IMR-90 (cell line): Measurements from ENCODE around the gene SPCS3. TPM values are rescaled to one million over a fixed set of nuclear protein-coding genes. Genes with fewer than 3 reads are reported as not detected.

ENCODE experiments used
- ATAC-seq: fragments of 200-7000 bp; cut with Tn5 transposase; 2 replicates; pipeline ENCODE4 v1.9.1; 2020; ENCODE audit warnings: low read depth, mild to moderate bottlenecking, moderate library complexity
- BruUV-seq: library from RNA; stranded (reverse); fragments of 400-500 nt; replicated peaks from 2 replicates; lab custom pipeline; 2021; lab: Mats Ljungman, UMichigan
- CTCF ChIA-PET: fragments of 300-600 bp; formaldehyde crosslinking; extraction: SDS; loops from one replicate; lab custom pipeline; 2021; ENCODE audit warnings: antibody characterized with exemption; lab: Yijun Ruan, JAX
- POLR2A ChIA-PET: fragments of 300-600 bp; sonication (Branson Sonifier 250); formaldehyde crosslinking; loops from one replicate; lab custom pipeline; 2022; ENCODE audit warnings: antibody characterized with exemption; ENCODE audit not compliant: unreplicated experiment; lab: Charles Lee
- DNase-seq: peaks from one replicate; pipeline ENCODE4 v3.0.0; 2013
- H2AFZ ChIP-seq: replicated peaks from 2 replicates; pipeline ENCODE3; 2013; ENCODE audit warnings: low read length, mild to moderate bottlenecking; ENCODE audit not compliant: poor library complexity
- H2AK5ac ChIP-seq: 2 replicates; pipeline ENCODE4 v1.6.1; 2013; ENCODE audit warnings: low read depth, low read length, inconsistent platforms
- H2AK9ac ChIP-seq: replicated peaks from 2 replicates; pipeline ENCODE3; 2013; ENCODE audit warnings: mild to moderate bottlenecking, low read depth, low read length, moderate library complexity; ENCODE audit not compliant: poor library complexity
- H2BK120ac ChIP-seq: 2 replicates; pipeline ENCODE4 v1.6.1; 2013; ENCODE audit warnings: low read depth, low read length, inconsistent platforms
- H2BK15ac ChIP-seq: 3 replicates; pipeline ENCODE4 v1.6.1; 2013; ENCODE audit warnings: low read depth, low read length, inconsistent platforms
- H2BK20ac ChIP-seq: 2 replicates; pipeline ENCODE4 v1.6.1; 2013; ENCODE audit warnings: low read depth, mild to moderate bottlenecking, inconsistent platforms, low read length, moderate library complexity
- H2BK5ac ChIP-seq: 2 replicates; pipeline ENCODE4 v1.6.1; 2013; ENCODE audit warnings: mild to moderate bottlenecking, low read depth, low read length, inconsistent platforms; ENCODE audit not compliant: poor library complexity, severe bottlenecking
- H3K14ac ChIP-seq: replicated peaks from 2 replicates; pipeline ENCODE4 v1.6.1; 2013; ENCODE audit warnings: low read depth, low read length, inconsistent platforms
- H3K18ac ChIP-seq: 2 replicates; pipeline ENCODE4 v1.6.1; 2013; ENCODE audit warnings: low read depth, low read length, control low read depth
- H3K23ac ChIP-seq: 2 replicates; pipeline ENCODE4 v1.6.1; 2013; ENCODE audit warnings: low read depth, low read length, inconsistent platforms
- H3K27ac ChIP-seq: 2 replicates; pipeline ENCODE4 v1.5.1; 2013; ENCODE audit warnings: mild to moderate bottlenecking, control low read depth, low read length; ENCODE audit not compliant: insufficient read depth
- H3K27me3 ChIP-seq: 2 replicates; pipeline ENCODE4 v1.6.1; 2013; ENCODE audit warnings: low read length; ENCODE audit not compliant: control insufficient read depth, insufficient read depth
- H3K36me3 ChIP-seq: 2 replicates; pipeline ENCODE4 v1.6.1; 2013; ENCODE audit warnings: low read length, mixed read lengths; ENCODE audit not compliant: control insufficient read depth, insufficient read depth
- H3K4ac ChIP-seq: 2 replicates; pipeline ENCODE4 v1.6.1; 2013; ENCODE audit warnings: low read depth, low read length, inconsistent platforms
- H3K4me1 ChIP-seq: 2 replicates; pipeline ENCODE4 v1.6.1; 2013; ENCODE audit warnings: low read length, mixed read lengths; ENCODE audit not compliant: control insufficient read depth, insufficient read depth
- H3K4me2 ChIP-seq: 2 replicates; pipeline ENCODE4 v1.6.1; 2013; ENCODE audit warnings: low read depth, mild to moderate bottlenecking, control low read depth, low read length, moderate library complexity
- H3K4me3 ChIP-seq: 2 replicates; pipeline ENCODE4 v1.5.1; 2013; ENCODE audit warnings: low read depth, mild to moderate bottlenecking, control low read depth, low read length, moderate library complexity; ENCODE audit not compliant: insufficient read depth
- H3K56ac ChIP-seq: 2 replicates; pipeline ENCODE4 v1.6.1; 2013; ENCODE audit warnings: low read length, inconsistent platforms; ENCODE audit not compliant: insufficient read depth; ENCODE audit errors: extremely low read depth
- H3K79me1 ChIP-seq, 2 experiments: 2 replicates each; pipeline ENCODE4 v1.6.1; 2013; ENCODE audit warnings: low read length in 2 of 2, inconsistent platforms in 1 of 2, low read depth in 1 of 2
- H3K9ac ChIP-seq: 2 replicates; pipeline ENCODE4 v1.6.1; 2013; ENCODE audit warnings: low read depth, low read length, control low read depth
- H3K9me1 ChIP-seq: 2 replicates; pipeline ENCODE4 v1.6.1; 2013; ENCODE audit warnings: low read length, inconsistent platforms; ENCODE audit not compliant: insufficient read depth
- H3K9me3 ChIP-seq: 2 replicates; pipeline ENCODE4 v1.6.1; 2013; ENCODE audit warnings: low read length; ENCODE audit not compliant: control insufficient read depth, insufficient read depth
- H4K20me1 ChIP-seq: 2 replicates; pipeline ENCODE4 v1.6.1; 2013; ENCODE audit warnings: low read length, inconsistent platforms; ENCODE audit not compliant: insufficient read depth
- H4K5ac ChIP-seq: 2 replicates; pipeline ENCODE4 v1.6.1; 2013; ENCODE audit warnings: mild to moderate bottlenecking, low read depth, low read length, control low read depth
- H4K8ac ChIP-seq, 2 experiments: 2 replicates each; pipeline ENCODE4 v1.6.1; 2013; ENCODE audit warnings: low read depth in 2 of 2, low read length in 2 of 2, control low read depth in 1 of 2, inconsistent platforms in 1 of 2
- H4K91ac ChIP-seq: 2 replicates; pipeline ENCODE4 v1.6.1; 2013; ENCODE audit warnings: low read depth, low read length, inconsistent platforms; ENCODE audit not compliant: insufficient read depth
- BHLHE40 ChIP-seq: fragments of 150-350 bp; IDR thresholded peaks from 2 replicates; pipeline ENCODE4 v1.6.1; 2016; ENCODE audit warnings: mild to moderate bottlenecking, low read depth, low read length
- CEBPB ChIP-seq: IDR thresholded peaks from 2 replicates; pipeline ENCODE4 v1.6.1; 2012; ENCODE audit warnings: low read depth, low read length, improper control_type of control experiment
- CHD1 ChIP-seq: IDR thresholded peaks from 2 replicates; pipeline ENCODE4 v1.6.1; 2012; ENCODE audit warnings: low read depth, low read length, improper control_type of control experiment
- FOS ChIP-seq: fragments of 150-350 bp; IDR thresholded peaks from 2 replicates; pipeline ENCODE4 v1.6.1; 2016; ENCODE audit warnings: low read depth, low read length
- MAFK ChIP-seq: IDR thresholded peaks from 2 replicates; pipeline ENCODE4 v1.6.1; 2012; ENCODE audit warnings: low read depth, low read length, improper control_type of control experiment
- MAZ ChIP-seq: IDR thresholded peaks from 2 replicates; pipeline ENCODE4 v1.6.1; 2012; ENCODE audit warnings: low read depth, mild to moderate bottlenecking, low read length, improper control_type of control experiment, moderate library complexity, borderline replicate concordance
- MXI1 ChIP-seq: IDR thresholded peaks from 2 replicates; pipeline ENCODE4 v1.6.1; 2012; ENCODE audit warnings: low read depth, mild to moderate bottlenecking, low read length, moderate library complexity, borderline replicate concordance
- NFE2L2 ChIP-seq: fragments of 150-350 bp; IDR thresholded peaks from 2 replicates; pipeline ENCODE4 v1.6.1; 2016; ENCODE audit warnings: low read depth, mild to moderate bottlenecking, low read length
- POLR2A ChIP-seq: IDR thresholded peaks from 2 replicates; pipeline ENCODE4 v1.6.1; 2012; ENCODE audit warnings: mild to moderate bottlenecking, low read depth, low read length
- RAD21 ChIP-seq: IDR thresholded peaks from 2 replicates; pipeline ENCODE4 v1.6.1; 2012; ENCODE audit warnings: low read length, improper control_type of control experiment
- RCOR1 ChIP-seq: IDR thresholded peaks from 2 replicates; pipeline ENCODE4 v1.6.1; 2012; ENCODE audit warnings: mild to moderate bottlenecking, low read length, improper control_type of control experiment; ENCODE audit not compliant: insufficient replicate concordance
- RFX5 ChIP-seq: IDR thresholded peaks from 2 replicates; pipeline ENCODE4 v1.8.0; 2012; ENCODE audit warnings: low read depth, mild to moderate bottlenecking, low read length, moderate library complexity
- SMC3 ChIP-seq: fragments of 150-350 bp; IDR thresholded peaks from 2 replicates; pipeline ENCODE4 v1.6.1; 2016; ENCODE audit warnings: low read depth, mild to moderate bottlenecking, antibody characterized with exemption, low read length, moderate library complexity
- WGBS, 2 experiments: methylation state at CpG; one replicate each; pipeline versions ENCODE4 v1.1.5 to v1.1.7; 2013; ENCODE audit warnings: missing lambda C conversion rate in 2 of 2; ENCODE audit not compliant: insufficient read length in 1 of 2; ENCODE audit errors: extremely low coverage in 2 of 2; 5-methylcytosine and 5-hydroxymethylcytosine counted together
- dilution Hi-C: fragments of 300-500 bp; cut with HindIII; formaldehyde crosslinking; loops from one replicate; pipeline ENCODE4 v1.14.3; 2018; ENCODE audit warnings: low sequenced_read_pairs; ENCODE audit not compliant: unreplicated experiment
- in situ Hi-C: fragments of 300-500 bp; cut with MboI; formaldehyde crosslinking; loops from 3 replicates; pipeline ENCODE4 v1.14.3; 2019; ENCODE audit warnings: low sequenced_read_pairs, inconsistent platforms, mixed read lengths
- intact Hi-C: fragments of 100-400 bp; cut with micrococcal nuclease; formaldehyde crosslinking; loops from 2 replicates; pipeline ENCODE4 v1.10.0; 2022
- polyA plus RNA-seq, 3 experiments: library from polyadenylated mRNA; depleted of rRNA; stranded (reverse); fragments of >200 nt; gene quantifications; 2 replicates each; pipeline ENCODE4 v1.2.3, GENCODE V29; 2012; ENCODE audit warnings: low replicate concordance in 1 of 3
- total RNA-seq: library from RNA; depleted of rRNA; stranded (reverse); fragments of >200 nt; gene quantifications from 2 replicates; pipeline ENCODE4 v1.2.3, GENCODE V29; 2012
- TF ChIP-seq, protein P1 (sequence below): fragments of 150-350 bp; IDR thresholded peaks from 2 replicates; pipeline ENCODE4 v1.6.1; 2016; ENCODE audit warnings: low read depth, mild to moderate bottlenecking, low read length, moderate library complexity, borderline replicate concordance
- TF ChIP-seq, protein P2 (sequence below): conservative IDR thresholded peaks from 2 replicates; pipeline ENCODE4 v1.5.1; 2012; ENCODE audit warnings: mild to moderate bottlenecking, low read depth, low read length, improper control_type of control experiment

Gene SPCS3
- total and polyA plus RNA-seq, 2 of the 4 experiments (the other 2 are of a cell fraction): 41.6 to 77.4 TPM

DNA sequence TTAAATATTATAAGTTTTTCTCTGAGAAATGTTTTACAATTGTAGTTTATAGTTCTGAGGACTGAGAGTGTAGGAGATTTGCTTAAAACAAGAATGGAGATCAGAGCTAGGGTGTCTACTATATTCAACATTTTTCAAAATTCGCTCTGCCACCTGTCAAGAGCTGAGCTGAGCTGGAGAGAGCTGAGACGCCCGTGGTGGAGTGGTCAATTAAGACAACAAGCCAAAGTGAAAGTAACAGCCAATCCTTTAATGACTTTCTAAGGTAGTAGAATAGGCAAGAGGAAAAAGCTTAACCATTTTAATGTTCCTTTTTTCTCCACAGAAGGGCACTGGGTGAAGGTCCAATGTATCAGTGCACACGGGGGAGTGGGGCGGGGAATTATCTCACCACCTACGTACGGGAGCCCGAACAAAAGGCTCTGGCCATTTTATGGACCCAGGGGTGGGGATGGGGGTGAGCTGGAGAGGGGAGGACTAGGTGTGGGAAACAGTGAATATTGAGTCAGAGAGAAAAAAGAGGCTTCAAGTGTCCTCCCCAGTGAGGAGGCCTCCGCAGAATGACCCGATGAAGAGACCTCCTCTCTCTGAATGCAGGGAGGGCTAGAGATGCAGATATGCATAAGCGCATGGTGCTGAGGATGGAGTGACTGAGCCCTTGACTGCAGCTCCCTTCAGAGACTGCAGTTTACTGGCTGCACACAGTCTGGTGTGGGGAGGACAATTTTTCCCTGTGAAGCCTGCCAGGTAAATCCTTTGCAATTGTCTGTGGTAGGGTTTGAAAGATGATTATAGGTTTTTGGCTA, 60.8 kb downstream of the SPCS3 start:
- Histone ChIP-seq H3K4me3 (no peak overlapping the region), H3K56ac (no peak overlapping the region), H3K23ac (no peak overlapping the region), H2AFZ (no peak overlapping the region), H3K18ac (peak overlapping the region; percentile 37; the same call in 1 of the 2 replicates), H3K9me3 (no peaks in the 10 kb centered on the region), H2AK5ac (no peak overlapping the region), H4K8ac (0 out of 4 replicates have a peak overlapping the region, but pooled peaks of 1 of the 2 experiments have one; percentile 14), H2BK5ac (no peak overlapping the region), H2BK15ac (0 out of 3 replicates have a peak overlapping the region, but pooled peaks have one; percentile 55), H2AK9ac (no peak overlapping the region), H2BK20ac (no peak overlapping the region), H3K4me1 (peaks cover 2% of the 10 kb centered on the region), H3K14ac (no peak overlapping the region), H3K4ac (no peak overlapping the region), H3K27me3 (no peaks in the 10 kb centered on the region), H4K5ac (peak overlapping the region; percentile 13; the same call in 1 of the 2 replicates), H3K9ac (no peak overlapping the region; the same call in 1 of the 2 replicates), H4K20me1 (no peaks in the 10 kb centered on the region), H3K27ac (no peak overlapping the region), H3K79me1 (no peaks in the 10 kb centered on the region), H3K36me3 (no peaks in the 10 kb centered on the region), H4K91ac (no peak overlapping the region; the same call in 1 of the 2 replicates), H3K9me1 (no peaks in the 10 kb centered on the region), H3K4me2 (peak overlapping the region; percentile 84), H2BK120ac (peak overlapping the region; percentile 12; the same call in 1 of the 2 replicates)
- BruUV-seq: no TSS peak
- ATAC-seq (no peak), DNase-seq (no peak)
- WGBS, 2 experiments: no CpG with 5 or more reads among the region's 11 CpGs
- in situ Hi-C loops (loop anchor here (10.0 to 25.0 kb wide), 3 partner anchors 282 to 854 kb away; partner anchors contain the start of gene VEGFC), dilution Hi-C loops (no loop called here), intact Hi-C loops (loop anchor here (5.0 kb wide), 1 partner anchor 292 kb away; no protein-coding TSS in a partner anchor)
- POLR2A ChIA-PET: no interaction called here
- CTCF ChIA-PET: interaction anchor here (0.5 to 1.4 kb wide), 4 partner anchors 29 to 667 kb away, joined by 3 read pairs; no protein-coding TSS in a partner anchor
- no peak for TF ChIP-seq CEBPB
- no peak for TF ChIP-seq BHLHE40
- TF ChIP-seq MAFK: no peak
- no peak for TF ChIP-seq RCOR1
- TF ChIP-seq MAZ: no peak
- TF ChIP-seq, protein P1, sequence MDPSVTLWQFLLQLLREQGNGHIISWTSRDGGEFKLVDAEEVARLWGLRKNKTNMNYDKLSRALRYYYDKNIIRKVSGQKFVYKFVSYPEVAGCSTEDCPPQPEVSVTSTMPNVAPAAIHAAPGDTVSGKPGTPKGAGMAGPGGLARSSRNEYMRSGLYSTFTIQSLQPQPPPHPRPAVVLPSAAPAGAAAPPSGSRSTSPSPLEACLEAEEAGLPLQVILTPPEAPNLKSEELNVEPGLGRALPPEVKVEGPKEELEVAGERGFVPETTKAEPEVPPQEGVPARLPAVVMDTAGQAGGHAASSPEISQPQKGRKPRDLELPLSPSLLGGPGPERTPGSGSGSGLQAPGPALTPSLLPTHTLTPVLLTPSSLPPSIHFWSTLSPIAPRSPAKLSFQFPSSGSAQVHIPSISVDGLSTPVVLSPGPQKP: no peak
- TF ChIP-seq RFX5: no peak
- TF ChIP-seq MXI1: no peak
- TF ChIP-seq POLR2A: no peak
- no peak for TF ChIP-seq FOS
- TF ChIP-seq CHD1: no peak
- no peak for TF ChIP-seq SMC3
- TF ChIP-seq, protein P2, sequence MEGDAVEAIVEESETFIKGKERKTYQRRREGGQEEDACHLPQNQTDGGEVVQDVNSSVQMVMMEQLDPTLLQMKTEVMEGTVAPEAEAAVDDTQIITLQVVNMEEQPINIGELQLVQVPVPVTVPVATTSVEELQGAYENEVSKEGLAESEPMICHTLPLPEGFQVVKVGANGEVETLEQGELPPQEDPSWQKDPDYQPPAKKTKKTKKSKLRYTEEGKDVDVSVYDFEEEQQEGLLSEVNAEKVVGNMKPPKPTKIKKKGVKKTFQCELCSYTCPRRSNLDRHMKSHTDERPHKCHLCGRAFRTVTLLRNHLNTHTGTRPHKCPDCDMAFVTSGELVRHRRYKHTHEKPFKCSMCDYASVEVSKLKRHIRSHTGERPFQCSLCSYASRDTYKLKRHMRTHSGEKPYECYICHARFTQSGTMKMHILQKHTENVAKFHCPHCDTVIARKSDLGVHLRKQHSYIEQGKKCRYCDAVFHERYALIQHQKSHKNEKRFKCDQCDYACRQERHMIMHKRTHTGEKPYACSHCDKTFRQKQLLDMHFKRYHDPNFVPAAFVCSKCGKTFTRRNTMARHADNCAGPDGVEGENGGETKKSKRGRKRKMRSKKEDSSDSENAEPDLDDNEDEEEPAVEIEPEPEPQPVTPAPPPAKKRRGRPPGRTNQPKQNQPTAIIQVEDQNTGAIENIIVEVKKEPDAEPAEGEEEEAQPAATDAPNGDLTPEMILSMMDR: no peak
- TF ChIP-seq NFE2L2: no peak
- TF ChIP-seq RAD21: no peak
